K562 (cell line): ENCODE data around the gene THAP12. TPM values are rescaled to one million over a fixed set of nuclear protein-coding genes. Genes with fewer than 3 reads are reported as not detected.

ENCODE experiments used
- CAMTA2 ChIP-seq: fragments of 250-450 bp; sonication (Bioruptor Pico); conservative IDR thresholded peaks from 2 replicates; pipeline ENCODE4 v1.5.1; 2022
- CHD4 ChIP-seq: fragments of 200-600 bp; sonication (generic); IDR thresholded peaks from 3 replicates; pipeline ENCODE4 v1.6.1; 2012; ENCODE audit warnings: low read depth, mild to moderate bottlenecking, mixed read lengths, low read length, inconsistent platforms; ENCODE audit not compliant: insufficient read depth, insufficient replicate concordance, poor library complexity, severe bottlenecking
- DACH1 ChIP-seq: fragments of 450-650 bp; IDR thresholded peaks from 2 replicates; pipeline ENCODE4 v1.6.1; 2018; ENCODE audit not compliant: partially characterized antibody
- DDX20 ChIP-seq: fragments of 450-650 bp; IDR thresholded peaks from 2 replicates; pipeline ENCODE4 v1.6.1; 2016; ENCODE audit warnings: missing genetic modification characterization, low read depth, mild to moderate bottlenecking, missing compliant biosample characterization, moderate library complexity
- ETS2 ChIP-seq: IDR thresholded peaks from 2 replicates; pipeline ENCODE4 v1.6.1; 2016; ENCODE audit warnings: borderline replicate concordance, missing genetic modification characterization, mild to moderate bottlenecking, moderate library complexity, missing compliant biosample characterization; ENCODE audit not compliant: poor library complexity, severe bottlenecking
- FOSL1 ChIP-seq: fragments of 200-800 bp; sonication (Bioruptor generic); conservative IDR thresholded peaks from 2 replicates; pipeline ENCODE4 v1.6.1; 2016; ENCODE audit warnings: missing genetic modification characterization, missing compliant biosample characterization
- KLF16 ChIP-seq: IDR thresholded peaks from 2 replicates; pipeline ENCODE4 v1.6.1; 2016; ENCODE audit warnings: antibody characterized with exemption
- MYBL2 ChIP-seq, 2 experiments: fragments of 450-650 bp in 1 of 2; sonication (generic) in 1 of 2; formaldehyde crosslinking in 1 of 2; IDR thresholded peaks; 2 replicates each; pipeline versions ENCODE4 v1.6.1 to v1.8.1; 2017 to 2022; ENCODE audit warnings: borderline replicate concordance in 1 of 2, inconsistent platforms in 1 of 2, low read depth in 1 of 2, mild to moderate bottlenecking in 1 of 2, missing genetic modification reagents in 1 of 2, moderate library complexity in 1 of 2
- NR2C1 ChIP-seq, 2 experiments: fragments of 450-650 bp; IDR thresholded peaks; 2 replicates each; pipeline ENCODE4 v1.6.1; 2017; ENCODE audit warnings: mild to moderate bottlenecking in 2 of 2, antibody characterized with exemption in 1 of 2, inconsistent platforms in 1 of 2, missing compliant biosample characterization in 1 of 2, missing genetic modification characterization in 1 of 2
- NUFIP1 ChIP-seq: fragments of 450-650 bp; IDR thresholded peaks from 2 replicates; pipeline ENCODE4 v1.6.1; 2018; ENCODE audit not compliant: partially characterized antibody
- PCBP2 ChIP-seq: fragments of 200-400 bp; formaldehyde crosslinking; IDR thresholded peaks from 2 replicates; pipeline ENCODE4 v1.6.1; 2018; ENCODE audit warnings: low read length, low read depth, mild to moderate bottlenecking, moderate library complexity; ENCODE audit not compliant: poor library complexity, severe bottlenecking
- POLR2A ChIP-seq: fragments of 450-650 bp; conservative IDR thresholded peaks from 2 replicates; pipeline ENCODE4 v1.6.1; 2016
- POLR3G ChIP-seq: IDR thresholded peaks from 2 replicates; pipeline ENCODE4 v1.6.1; 2011; ENCODE audit not compliant: insufficient read length, insufficient replicate concordance; ENCODE audit errors: extremely low read depth
- SMAD1 ChIP-seq: fragments of 150-350 bp; IDR thresholded peaks from 2 replicates; pipeline ENCODE4 v1.6.1; 2014; ENCODE audit warnings: low read length, low read depth; ENCODE audit not compliant: partially characterized antibody
- SMAD3 ChIP-seq: fragments of 450-650 bp; formaldehyde crosslinking; conservative IDR thresholded peaks from 2 replicates; pipeline ENCODE4 v1.4.0; 2020; ENCODE audit warnings: mild to moderate bottlenecking
- SMARCB1 ChIP-seq: IDR thresholded peaks from 2 replicates; pipeline ENCODE4 v1.6.1; 2011; ENCODE audit warnings: improper control_type of control experiment, low read depth; ENCODE audit not compliant: insufficient read length
- SP2 ChIP-seq: IDR thresholded peaks from 2 replicates; pipeline ENCODE4 v1.6.1; 2011; ENCODE audit warnings: mild to moderate bottlenecking, low read depth, low read length, moderate library complexity; ENCODE audit not compliant: poor library complexity, severe bottlenecking; ENCODE audit errors: extremely low read depth
- XRCC3 ChIP-seq: fragments of 450-650 bp; IDR thresholded peaks from 2 replicates; pipeline ENCODE4 v1.6.1; 2017; ENCODE audit warnings: mild to moderate bottlenecking, moderate library complexity
- ZFPM2 ChIP-seq: fragments of 250-450 bp; sonication (Bioruptor Pico); IDR thresholded peaks from 2 replicates; pipeline ENCODE4 v1.5.1; 2022; ENCODE audit warnings: mild to moderate bottlenecking
- polyA plus RNA-seq, 8 experiments: library from polyadenylated mRNA; depleted of rRNA in 4 of 8; stranded (reverse) in 5 of 8; unstranded in 3 of 8; fragments of >200 nt; fragmentation: Nextera tagmentation in 2 of 8; fragmentation: Illumina TruSeq in 1 of 8; extraction: Ambion mirVana in 2 of 8; extraction: Trizol in 1 of 8; gene quantifications; 2 replicates each; pipeline versions ENCODE4 v1.2.1 to v1.2.3, GENCODE V29; 2011 to 2014; ENCODE audit warnings: inconsistent platforms in 1 of 8, missing spikeins in 1 of 8
- total RNA-seq, 7 experiments: library from RNA; depleted of rRNA in 6 of 7; stranded (reverse); fragments of >200 nt in 6 of 7; fragmentation: Illumina TruSeq in 2 of 7; extraction: Trizol in 2 of 7; gene quantifications; 2 replicates each; pipeline versions ENCODE4 v1.2.1 to v1.2.3, GENCODE V29; 2011 to 2021; ENCODE audit warnings: low replicate concordance in 1 of 7
- TF ChIP-seq, protein P1 (sequence below), 2 experiments: fragments of 450-650 bp in 1 of 2; sonication (generic) in 1 of 2; formaldehyde crosslinking; conservative IDR thresholded peaks; 2 replicates each; pipeline versions ENCODE4 v1.4.0 to v1.8.1; 2020 to 2022; ENCODE audit warnings: mild to moderate bottlenecking in 1 of 2, missing genetic modification reagents in 1 of 2
- TF ChIP-seq, protein P2 (sequence below): fragments of 450-650 bp; IDR thresholded peaks from one replicate; pipeline ENCODE4 v1.6.1; 2018; ENCODE audit warnings: mild to moderate bottlenecking, moderate library complexity; ENCODE audit not compliant: partially characterized antibody
- TF ChIP-seq, protein P3 (sequence below): fragments of 450-650 bp; conservative IDR thresholded peaks from 2 replicates; pipeline ENCODE4 v1.6.1; 2016; ENCODE audit warnings: missing genetic modification characterization, low read depth, mild to moderate bottlenecking, missing compliant biosample characterization, moderate library complexity
- TF ChIP-seq, protein P4 (sequence below): sonication (generic); formaldehyde crosslinking; IDR thresholded peaks from 2 replicates; pipeline ENCODE4 v1.8.0; 2022; ENCODE audit warnings: mild to moderate bottlenecking, missing genetic modification reagents

Gene THAP12
- total and polyA plus RNA-seq, 9 of the 15 experiments (the other 6 are each of a cell fraction or from before 2014, with no cell fraction given), result 28.1 to 103 (median 57.8) TPM

DNA sequence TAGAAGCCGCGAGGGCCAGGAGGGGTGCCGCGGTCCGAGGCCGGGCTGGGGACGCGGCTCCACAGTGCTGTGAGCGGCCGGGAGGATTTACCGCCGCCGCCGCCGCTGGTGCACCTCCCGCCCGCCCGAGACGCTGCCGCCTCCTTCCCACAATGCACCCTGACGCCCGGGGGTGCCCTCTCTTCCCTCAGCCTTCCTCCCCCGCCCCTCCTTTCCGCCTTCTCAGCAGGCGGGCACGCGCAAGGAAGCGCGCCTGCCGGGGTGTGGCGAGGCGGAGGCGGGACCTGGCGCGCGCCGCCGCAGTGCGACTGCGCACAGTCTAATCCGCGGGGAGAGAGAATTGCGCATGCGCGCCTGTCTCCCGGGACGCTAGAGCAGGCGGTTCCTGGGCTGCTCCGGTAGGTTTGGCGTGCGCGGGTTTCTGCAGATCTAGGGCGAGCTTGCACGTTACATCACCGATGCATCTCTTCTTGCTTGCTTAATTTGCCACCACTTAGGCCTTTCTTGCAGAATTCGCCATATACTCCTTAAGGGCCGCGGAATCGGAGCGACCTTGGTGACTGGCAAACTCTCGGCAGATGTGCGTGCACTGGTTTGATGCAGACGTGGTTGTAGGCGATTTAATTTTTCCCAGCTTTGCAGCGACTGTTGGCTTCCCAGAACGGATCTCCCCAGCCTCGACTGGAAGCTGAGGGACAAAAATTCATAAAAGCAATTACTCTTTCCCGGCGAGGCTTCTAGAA, at the start of gene THAP12, which contains the start of gene GVQW3 (continued):
- TF ChIP-seq CHD4 (no peak), SMAD3 (CRISPR knock-in tag) (no peak), SMAD1 (no peak), NUFIP1 (no peak), SP2 (no peak), XRCC3 (no peak), DACH1 (no peak), PCBP2 (no peak), ZFPM2 (no peak), FOSL1 (tag) (no peak; the same call in 1 of the 2 replicates), NR2C1 (IDR thresholded peaks at IDR 0.05) (no peak), NR2C1 (tag; IDR thresholded peaks at IDR 0.05) (no peak), CAMTA2 (CRISPR knock-in tag) (no peak), SMARCB1 (no peak), MYBL2 (IDR thresholded peaks at IDR 0.05; ENCODE audit: low read depth) (no peak), MYBL2 (CRISPR knock-in tag; IDR thresholded peaks at IDR 0.05; ENCODE audit: borderline replicate concordance) (no peak), POLR3G (no peak), POLR2A (peak; percentile 56), KLF16 (no peak), ETS2 (no peak), DDX20 (tag) (no peak)
- TF ChIP-seq, protein P1, sequence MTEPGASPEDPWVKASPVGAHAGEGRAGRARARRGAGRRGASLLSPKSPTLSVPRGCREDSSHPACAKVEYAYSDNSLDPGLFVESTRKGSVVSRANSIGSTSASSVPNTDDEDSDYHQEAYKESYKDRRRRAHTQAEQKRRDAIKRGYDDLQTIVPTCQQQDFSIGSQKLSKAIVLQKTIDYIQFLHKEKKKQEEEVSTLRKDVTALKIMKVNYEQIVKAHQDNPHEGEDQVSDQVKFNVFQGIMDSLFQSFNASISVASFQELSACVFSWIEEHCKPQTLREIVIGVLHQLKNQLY (CRISPR knock-in tag; conservative IDR thresholded peaks at IDR 0.05), result no peak
- TF ChIP-seq, protein P2, sequence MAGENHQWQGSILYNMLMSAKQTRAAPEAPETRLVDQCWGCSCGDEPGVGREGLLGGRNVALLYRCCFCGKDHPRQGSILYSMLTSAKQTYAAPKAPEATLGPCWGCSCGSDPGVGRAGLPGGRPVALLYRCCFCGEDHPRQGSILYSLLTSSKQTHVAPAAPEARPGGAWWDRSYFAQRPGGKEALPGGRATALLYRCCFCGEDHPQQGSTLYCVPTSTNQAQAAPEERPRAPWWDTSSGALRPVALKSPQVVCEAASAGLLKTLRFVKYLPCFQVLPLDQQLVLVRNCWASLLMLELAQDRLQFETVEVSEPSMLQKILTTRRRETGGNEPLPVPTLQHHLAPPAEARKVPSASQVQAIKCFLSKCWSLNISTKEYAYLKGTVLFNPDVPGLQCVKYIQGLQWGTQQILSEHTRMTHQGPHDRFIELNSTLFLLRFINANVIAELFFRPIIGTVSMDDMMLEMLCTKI, result no peak
- TF ChIP-seq, protein P3, sequence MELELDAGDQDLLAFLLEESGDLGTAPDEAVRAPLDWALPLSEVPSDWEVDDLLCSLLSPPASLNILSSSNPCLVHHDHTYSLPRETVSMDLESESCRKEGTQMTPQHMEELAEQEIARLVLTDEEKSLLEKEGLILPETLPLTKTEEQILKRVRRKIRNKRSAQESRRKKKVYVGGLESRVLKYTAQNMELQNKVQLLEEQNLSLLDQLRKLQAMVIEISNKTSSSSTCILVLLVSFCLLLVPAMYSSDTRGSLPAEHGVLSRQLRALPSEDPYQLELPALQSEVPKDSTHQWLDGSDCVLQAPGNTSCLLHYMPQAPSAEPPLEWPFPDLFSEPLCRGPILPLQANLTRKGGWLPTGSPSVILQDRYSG, result no peak
- TF ChIP-seq, protein P4, sequence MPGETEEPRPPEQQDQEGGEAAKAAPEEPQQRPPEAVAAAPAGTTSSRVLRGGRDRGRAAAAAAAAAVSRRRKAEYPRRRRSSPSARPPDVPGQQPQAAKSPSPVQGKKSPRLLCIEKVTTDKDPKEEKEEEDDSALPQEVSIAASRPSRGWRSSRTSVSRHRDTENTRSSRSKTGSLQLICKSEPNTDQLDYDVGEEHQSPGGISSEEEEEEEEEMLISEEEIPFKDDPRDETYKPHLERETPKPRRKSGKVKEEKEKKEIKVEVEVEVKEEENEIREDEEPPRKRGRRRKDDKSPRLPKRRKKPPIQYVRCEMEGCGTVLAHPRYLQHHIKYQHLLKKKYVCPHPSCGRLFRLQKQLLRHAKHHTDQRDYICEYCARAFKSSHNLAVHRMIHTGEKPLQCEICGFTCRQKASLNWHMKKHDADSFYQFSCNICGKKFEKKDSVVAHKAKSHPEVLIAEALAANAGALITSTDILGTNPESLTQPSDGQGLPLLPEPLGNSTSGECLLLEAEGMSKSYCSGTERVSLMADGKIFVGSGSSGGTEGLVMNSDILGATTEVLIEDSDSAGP (CRISPR knock-in tag), result no peak
